Medulla oblongata (tissue), 1 donor: Measurements from ENCODE around the gene SH3GL3.

Experiments used
- DNase-seq: peaks from one replicate; pipeline ENCODE4 v3.0.0-alpha.2; 2015; ENCODE audit errors: extremely low spot score

SH3GL3 gene

GRCh38 chr15:83462953-83463433 is 15.9 kb downstream of the SH3GL3 start:
- DNase-seq = no peak

GRCh38 chr15:83470887-83471286 is 23.7 kb downstream of the SH3GL3 start:
- no peak for DNase-seq

GRCh38 chr15:83471307-83471866 is 24.2 kb downstream of the SH3GL3 start:
- DNase-seq = no peak

- peak; percentile 55 for DNase-seq
Measured at GRCh38 chr15:83472151-83472550, 25.0 kb downstream of the SH3GL3 start.

GRCh38 chr15:83472797-83473196 is 25.7 kb downstream of the SH3GL3 start:
- no peak for DNase-seq

- no peak for DNase-seq
Measured at GRCh38 chr15:83474578-83474977, 27.4 kb downstream of the SH3GL3 start.

- DNase-seq = no peak
Measured at GRCh38 chr15:83475551-83475950, 28.4 kb downstream of the SH3GL3 start.

GRCh38 chr15:83476066-83476465 is 28.9 kb downstream of the SH3GL3 start:
- DNase-seq = no peak

GRCh38 chr15:83476708-83477107 is 29.6 kb downstream of the SH3GL3 start:
- no peak for DNase-seq

GRCh38 chr15:83477172-83477807 is 30.1 kb downstream of the SH3GL3 start:
- DNase-seq = no peak

GRCh38 chr15:83477808-83478537 is 30.8 kb downstream of the SH3GL3 start:
- DNase-seq = no peak

GRCh38 chr15:83483612-83484011 is 36.5 kb downstream of the SH3GL3 start:
- no peak for DNase-seq

GRCh38 chr15:83484636-83485035 is 37.5 kb downstream of the SH3GL3 start:
- DNase-seq = no peak

- no peak for DNase-seq
Measured at GRCh38 chr15:83486363-83486762, 39.2 kb downstream of the SH3GL3 start.

GRCh38 chr15:83487519-83487918 is 40.4 kb downstream of the SH3GL3 start:
- DNase-seq = no peak

- no peak for DNase-seq
Measured at GRCh38 chr15:83489690-83490089, 42.5 kb downstream of the SH3GL3 start.

GRCh38 chr15:83491486-83491885 is 44.3 kb downstream of the SH3GL3 start:
- DNase-seq = no peak

- no peak for DNase-seq
Measured at GRCh38 chr15:83496766-83497165, 49.6 kb downstream of the SH3GL3 start.

- no peak for DNase-seq
Measured at GRCh38 chr15:83498374-83498773, 51.2 kb downstream of the SH3GL3 start.

- DNase-seq = no peak
Measured at GRCh38 chr15:83498801-83499200, 51.7 kb downstream of the SH3GL3 start.

- no peak for DNase-seq
Measured at GRCh38 chr15:83499476-83499875, 52.3 kb downstream of the SH3GL3 start.

- no peak for DNase-seq
Measured at GRCh38 chr15:83503595-83504364, 56.6 kb downstream of the SH3GL3 start.
